ENCODE data around the gene AP2S1. TPM values are rescaled to one million over a fixed set of nuclear protein-coding genes. Genes with fewer than 3 reads are reported as not detected.

AP2S1 gene
- total and polyA plus RNA-seq, 2 of the 4 experiments (the other 2 are of a cell fraction), result 144 to 274 TPM

- Histone ChIP-seq H3K4ac (ENCODE audit: low read depth, low read length) (no peak overlapping the region), H3K27ac (ENCODE audit: insufficient read depth, low read length) (no peak overlapping the region), H4K91ac (ENCODE audit: insufficient read depth, low read depth, low read length) (no peak overlapping the region), H3K18ac (ENCODE audit: low read depth, low read length) (no peak overlapping the region), H4K8ac (ENCODE audit: low read depth in 2 of 2, low read length in 2 of 2) (no peak overlapping the region), H3K36me3 (ENCODE audit: control insufficient read depth, insufficient read depth, low read length) (no peaks in the 10 kb centered on the region), H3K27me3 (ENCODE audit: control insufficient read depth, insufficient read depth, low read length) (no peaks in the 10 kb centered on the region), H3K9me1 (ENCODE audit: insufficient read depth, low read length) (peaks cover 5% of the 10 kb centered on the region; the same call in 1 of the 2 replicates), H2AK9ac (replicated peaks; ENCODE audit: low read depth, low read length, poor library complexity) (no peak overlapping the region), H3K56ac (ENCODE audit: extremely low read depth, insufficient read depth, low read length) (no peak overlapping the region), H3K14ac (replicated peaks; ENCODE audit: low read depth, low read length) (no peak overlapping the region), H4K5ac (ENCODE audit: low read depth, low read length) (no peak overlapping the region), H2BK5ac (ENCODE audit: low read depth, low read length, poor library complexity, severe bottlenecking) (no peak overlapping the region), H2BK20ac (ENCODE audit: low read depth, low read length) (no peak overlapping the region), H2BK120ac (ENCODE audit: low read depth, low read length) (no peak overlapping the region), H3K9ac (ENCODE audit: low read depth, low read length) (no peak overlapping the region), H3K4me1 (ENCODE audit: control insufficient read depth, insufficient read depth, low read length) (peaks cover 3% of the 10 kb centered on the region; the same call in 1 of the 2 replicates), H3K9me3 (ENCODE audit: control insufficient read depth, insufficient read depth, low read length) (no peaks in the 10 kb centered on the region), H2AFZ (replicated peaks; ENCODE audit: low read length, poor library complexity) (no peak overlapping the region), H3K4me2 (ENCODE audit: low read depth, low read length) (no peak overlapping the region), H2AK5ac (ENCODE audit: low read depth, low read length) (no peak overlapping the region), H4K20me1 (ENCODE audit: insufficient read depth, low read length) (no peaks in the 10 kb centered on the region), H3K23ac (ENCODE audit: low read depth, low read length) (no peak overlapping the region), H3K79me1 (ENCODE audit: low read depth in 1 of 2, low read length in 2 of 2) (no peaks in the 10 kb centered on the region), H2BK15ac (ENCODE audit: low read depth, low read length) (no peak overlapping the region), H3K4me3 (ENCODE audit: insufficient read depth, low read depth, low read length) (no peak overlapping the region)
- DNase-seq (no peak), ATAC-seq (ENCODE audit: low read depth) (no peak)
- in situ Hi-C loops (cut with MboI; ENCODE audit: low sequenced_read_pairs), result no loop called here
- ChIA-PET POLR2A (ENCODE audit: unreplicated experiment) (interaction anchor here (0.6 to 0.7 kb wide), 2 partner anchors 169 to 211 kb away, joined by 3 to 5 read pairs; no protein-coding TSS in a partner anchor), CTCF (no interaction called here)
- no TSS peak for BruUV-seq (replicated peaks)
- intact Hi-C loops (cut with micrococcal nuclease), result no loop called here
- TF ChIP-seq POLR2A (IDR thresholded peaks at IDR 0.05; ENCODE audit: low read depth, low read length), result no peak
- no peak for TF ChIP-seq SMC3 (IDR thresholded peaks at IDR 0.05; ENCODE audit: low read depth, low read length)
- no peak for TF ChIP-seq FOS (IDR thresholded peaks at IDR 0.05; ENCODE audit: low read depth, low read length)
- no peak for TF ChIP-seq RCOR1 (IDR thresholded peaks at IDR 0.05; ENCODE audit: insufficient replicate concordance, low read length)
- no peak for TF ChIP-seq MAFK (IDR thresholded peaks at IDR 0.05; ENCODE audit: low read depth, low read length)
- no peak for TF ChIP-seq NFE2L2 (IDR thresholded peaks at IDR 0.05; ENCODE audit: low read depth, low read length)
- TF ChIP-seq ELK1 (IDR thresholded peaks at IDR 0.05; ENCODE audit: borderline replicate concordance, low read depth, low read length), result no peak
- no peak for TF ChIP-seq USF2 (IDR thresholded peaks at IDR 0.05; ENCODE audit: low read depth, low read length)
- TF ChIP-seq CHD1 (IDR thresholded peaks at IDR 0.05; ENCODE audit: low read depth, low read length), result no peak
- no peak for TF ChIP-seq CEBPB (IDR thresholded peaks at IDR 0.05; ENCODE audit: low read depth, low read length)
- no peak for TF ChIP-seq BHLHE40 (IDR thresholded peaks at IDR 0.05; ENCODE audit: low read depth, low read length)
- no peak for TF ChIP-seq RFX5 (IDR thresholded peaks at IDR 0.05; ENCODE audit: low read depth, low read length)
- 93% methylated on average over 3 of the region's 5 CpGs; no CpG with 5 or more reads in 1 of the 2 experiments for WGBS, 2 experiments (ENCODE audit: extremely low coverage in 2 of 2, insufficient read length in 1 of 2)
- dilution Hi-C loops (cut with HindIII; ENCODE audit: low sequenced_read_pairs, unreplicated experiment), result no loop called here
Observed at GRCh38 chr19:46825731-46826055, 25.0 kb downstream of the AP2S1 start.

Data from IMR-90 (cell line).